Stimulated activated CD8-positive, alpha-beta memory T cell treated with anti-CD3 and anti-CD28 coated beads, Interleukin-7, amount 100 ng/mL, for 24 hours (primary cell): Measurements from ENCODE around the gene CTPS1.

Source experiments
- DNase-seq: peaks from one replicate; pipeline ENCODE4 v3.0.0-alpha.2; 2020; ENCODE audit warnings: low read depth

The CTPS1 gene

GRCh38 chr1:40979241-40980067, at the start of gene CTPS1:
Gene CTPS1, plus strand, starts transcription at chr1:40979696. Its CDS starts 3,595 bp downstream, at chr1:40983291.
- DNase-seq = peak; percentile 92

- DNase-seq = no peak
Measured at GRCh38 chr1:40930174-40930964, 49.1 kb upstream of the CTPS1 start.

GRCh38 chr1:40931601-40932000, 47.9 kb upstream of the CTPS1 start:
- DNase-seq = no peak

GRCh38 chr1:40932006-40932405, 47.5 kb upstream of the CTPS1 start:
- DNase-seq = no peak

GRCh38 chr1:40936931-40937339, 42.6 kb upstream of the CTPS1 start:
- DNase-seq = no peak

- no peak for DNase-seq
Measured at GRCh38 chr1:40938393-40938792, 41.1 kb upstream of the CTPS1 start.

- DNase-seq = no peak
Measured at GRCh38 chr1:40939320-40940059, 40.0 kb upstream of the CTPS1 start.

GRCh38 chr1:40944326-40944725, 35.2 kb upstream of the CTPS1 start:
- DNase-seq = no peak

GRCh38 chr1:40944841-40945430, 34.6 kb upstream of the CTPS1 start:
- no peak for DNase-seq

GRCh38 chr1:40945491-40945973, 34.0 kb upstream of the CTPS1 start:
- no peak for DNase-seq

- DNase-seq = peak; percentile 34
Measured at GRCh38 chr1:40948741-40949443, 30.6 kb upstream of the CTPS1 start.

- no peak for DNase-seq
Measured at GRCh38 chr1:40949563-40949962, 29.9 kb upstream of the CTPS1 start.

GRCh38 chr1:40951943-40952743, 27.4 kb upstream of the CTPS1 start:
- DNase-seq = peak; percentile 26

- no peak for DNase-seq
Measured at GRCh38 chr1:40952744-40953315, 26.7 kb upstream of the CTPS1 start.

- no peak for DNase-seq
Measured at GRCh38 chr1:40954626-40955025, 24.9 kb upstream of the CTPS1 start.

GRCh38 chr1:40955266-40955665, 24.2 kb upstream of the CTPS1 start:
- no peak for DNase-seq

- DNase-seq = no peak
Measured at GRCh38 chr1:40956407-40956806, 23.1 kb upstream of the CTPS1 start.

- DNase-seq = no peak
Measured at GRCh38 chr1:40958210-40958609, 21.3 kb upstream of the CTPS1 start.

GRCh38 chr1:40965531-40965930, 14.0 kb upstream of the CTPS1 start:
- no peak for DNase-seq

GRCh38 chr1:40966417-40966816, 13.1 kb upstream of the CTPS1 start:
- no peak for DNase-seq
